ENCODE data around the gene HADHB. TPM values are rescaled to one million over a fixed set of nuclear protein-coding genes. Genes with fewer than 3 reads are reported as not detected.

Gene HADHB
- total RNA-seq, 1 donor from 2014 or later: 71.1 TPM

- Mint-ChIP-seq H3K9me3 (ENCODE audit: low read depth) (peaks cover 4% of the 10 kb centered on the region), H3K27ac (no peak overlapping the region), H3K27me3 (no peaks in the 10 kb centered on the region), H3K4me3 (ENCODE audit: low read depth) (no peak overlapping the region), H3K36me3 (ENCODE audit: insufficient read depth) (peaks cover 35% of the 10 kb centered on the region), H3K4me1 (ENCODE audit: low read depth) (no peaks in the 10 kb centered on the region)
- no peak for TF ChIP-seq CTCF (IDR thresholded peaks at IDR 0.05; ENCODE audit: unreplicated experiment)
- no peak for DNase-seq (ENCODE audit: low spot score, unreplicated experiment)
These were observed 28.2 kb upstream of the HADHB start for GRCh38 chr2:26216587-26216986.

- no peak for TF ChIP-seq CTCF (IDR thresholded peaks at IDR 0.05; ENCODE audit: unreplicated experiment)
- Mint-ChIP-seq H3K9me3 (ENCODE audit: low read depth) (peaks cover 4% of the 10 kb centered on the region), H3K36me3 (ENCODE audit: insufficient read depth) (peaks cover 32% of the 10 kb centered on the region), H3K4me3 (ENCODE audit: low read depth) (no peak overlapping the region), H3K4me1 (ENCODE audit: low read depth) (no peaks in the 10 kb centered on the region), H3K27ac (no peak overlapping the region), H3K27me3 (no peaks in the 10 kb centered on the region)
- DNase-seq (ENCODE audit: low spot score, unreplicated experiment): no peak
These were observed 27.0 kb upstream of the HADHB start for GRCh38 chr2:26217720-26218119.

GRCh38 chr2:26223018-26223417, 21.7 kb upstream of the HADHB start:
- Mint-ChIP-seq H3K4me3 (ENCODE audit: low read depth) (no peak overlapping the region), H3K27ac (no peak overlapping the region), H3K9me3 (ENCODE audit: low read depth) (peaks cover 7% of the 10 kb centered on the region), H3K4me1 (ENCODE audit: low read depth) (peaks cover 2% of the 10 kb centered on the region), H3K27me3 (no peaks in the 10 kb centered on the region), H3K36me3 (ENCODE audit: insufficient read depth) (peaks cover 34% of the 10 kb centered on the region)
- no peak for TF ChIP-seq CTCF (IDR thresholded peaks at IDR 0.05; ENCODE audit: unreplicated experiment)
- DNase-seq (ENCODE audit: low spot score, unreplicated experiment): no peak

- no peaks in the 10 kb centered on the region for H3K27me3 Mint-ChIP-seq
- DNase-seq (ENCODE audit: low spot score, unreplicated experiment): no peak
- no peak overlapping the region for H3K27ac Mint-ChIP-seq
- TF ChIP-seq CTCF (IDR thresholded peaks at IDR 0.05; ENCODE audit: unreplicated experiment): no peak
- H3K4me1 Mint-ChIP-seq (ENCODE audit: low read depth): peaks cover 2% of the 10 kb centered on the region
- H3K4me3 Mint-ChIP-seq (ENCODE audit: low read depth): no peak overlapping the region
- peaks cover 7% of the 10 kb centered on the region for H3K9me3 Mint-ChIP-seq (ENCODE audit: low read depth)
- H3K36me3 Mint-ChIP-seq (ENCODE audit: insufficient read depth): peaks cover 35% of the 10 kb centered on the region
These were observed 20.6 kb upstream of the HADHB start for GRCh38 chr2:26224095-26224494.

- Mint-ChIP-seq H3K27ac (no peak overlapping the region), H3K4me3 (ENCODE audit: low read depth) (no peak overlapping the region), H3K4me1 (ENCODE audit: low read depth) (no peaks in the 10 kb centered on the region), H3K9me3 (ENCODE audit: low read depth) (peaks cover 7% of the 10 kb centered on the region), H3K27me3 (no peaks in the 10 kb centered on the region), H3K36me3 (ENCODE audit: insufficient read depth) (peaks cover 36% of the 10 kb centered on the region)
- no peak for DNase-seq (ENCODE audit: low spot score, unreplicated experiment)
- TF ChIP-seq CTCF (IDR thresholded peaks at IDR 0.05; ENCODE audit: unreplicated experiment): no peak
These were observed 15.1 kb upstream of the HADHB start for GRCh38 chr2:26229595-26229994.

Measured in progenitor cell of endocrine pancreas (in vitro differentiated cells).